Measurements from ENCODE around the gene JKAMP. TPM values are rescaled to one million over a fixed set of nuclear protein-coding genes. Genes with fewer than 3 reads are reported as not detected.

The JKAMP gene
- total and polyA plus RNA-seq, 12 donors = 19.6 to 31.9 (median 26.4) TPM

DNA sequence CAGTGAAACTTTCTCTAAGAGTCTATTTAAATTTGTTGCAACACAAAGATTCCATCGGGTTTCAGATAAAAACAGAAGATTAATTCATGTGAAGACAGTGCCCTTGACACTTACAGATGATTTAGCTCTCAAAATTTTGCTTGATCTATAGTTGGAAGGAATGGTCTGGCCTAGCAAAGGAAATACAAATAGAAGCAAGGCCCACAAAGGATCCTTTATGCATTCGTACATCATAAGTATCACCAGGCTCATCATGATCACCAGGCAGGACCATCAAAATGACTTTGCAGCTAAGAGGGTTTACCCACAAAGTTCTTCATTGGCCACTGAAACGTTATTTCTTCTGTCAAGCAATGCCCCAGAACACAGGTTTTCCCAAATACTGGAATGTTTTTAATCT lies 24.8 kb downstream of the JKAMP start:
- Histone ChIP-seq H3K36me3 (peaks cover 0 to 18% (median 3%) of the 10 kb centered on the region in 9 donors), H3K27ac (no peak overlapping the region), H3K27me3 (peaks cover 0 to 8% (median 0%) of the 10 kb centered on the region in 7 donors), H3K4me1 (no peaks in the 10 kb centered on the region), H3K4me3 (no peak overlapping the region), H3K9me3 (no peaks in the 10 kb centered on the region)
- DNase-seq (no peak), ATAC-seq (no peak)
- TF ChIP-seq, protein P1, sequence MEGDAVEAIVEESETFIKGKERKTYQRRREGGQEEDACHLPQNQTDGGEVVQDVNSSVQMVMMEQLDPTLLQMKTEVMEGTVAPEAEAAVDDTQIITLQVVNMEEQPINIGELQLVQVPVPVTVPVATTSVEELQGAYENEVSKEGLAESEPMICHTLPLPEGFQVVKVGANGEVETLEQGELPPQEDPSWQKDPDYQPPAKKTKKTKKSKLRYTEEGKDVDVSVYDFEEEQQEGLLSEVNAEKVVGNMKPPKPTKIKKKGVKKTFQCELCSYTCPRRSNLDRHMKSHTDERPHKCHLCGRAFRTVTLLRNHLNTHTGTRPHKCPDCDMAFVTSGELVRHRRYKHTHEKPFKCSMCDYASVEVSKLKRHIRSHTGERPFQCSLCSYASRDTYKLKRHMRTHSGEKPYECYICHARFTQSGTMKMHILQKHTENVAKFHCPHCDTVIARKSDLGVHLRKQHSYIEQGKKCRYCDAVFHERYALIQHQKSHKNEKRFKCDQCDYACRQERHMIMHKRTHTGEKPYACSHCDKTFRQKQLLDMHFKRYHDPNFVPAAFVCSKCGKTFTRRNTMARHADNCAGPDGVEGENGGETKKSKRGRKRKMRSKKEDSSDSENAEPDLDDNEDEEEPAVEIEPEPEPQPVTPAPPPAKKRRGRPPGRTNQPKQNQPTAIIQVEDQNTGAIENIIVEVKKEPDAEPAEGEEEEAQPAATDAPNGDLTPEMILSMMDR (IDR thresholded peaks at IDR 0.05) = no peak
- WGBS, 2 donors = 78 to 81% methylated on average over 3 of the region's 3 CpGs
- intact Hi-C loops (cut with DNase I) = loop anchor here in 1 of 10 donors (10.0 kb wide), 1 partner anchor 66 kb away; the partner anchor contains the start of gene CCDC175

DNA sequence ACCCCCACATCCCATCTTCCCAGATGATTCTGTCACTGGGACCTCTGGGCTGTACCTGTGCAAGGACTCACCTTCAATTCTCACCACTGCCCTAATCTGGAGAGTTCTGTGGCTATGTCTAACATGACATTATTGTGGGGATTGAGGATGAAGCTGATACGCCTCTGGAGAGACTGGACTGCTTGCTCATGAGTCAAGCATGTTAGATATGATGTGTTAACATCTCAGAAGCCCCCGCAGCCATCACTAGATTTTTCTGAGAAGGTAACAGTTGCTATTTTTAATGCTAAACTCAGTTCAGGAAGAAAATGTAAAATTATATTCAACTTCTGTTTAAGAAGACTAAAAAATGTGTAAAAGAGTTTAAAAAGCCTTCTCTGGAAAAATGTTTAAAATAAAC lies 25.7 kb downstream of the JKAMP start:
- intact Hi-C loops (cut with DNase I) = loop anchor here in 1 of 10 donors (5.0 kb wide), 1 partner anchor 677 kb away; no protein-coding TSS in a partner anchor
- TF ChIP-seq, protein P1 (IDR thresholded peaks at IDR 0.05) = no peak
- DNase-seq = no peak

DNA sequence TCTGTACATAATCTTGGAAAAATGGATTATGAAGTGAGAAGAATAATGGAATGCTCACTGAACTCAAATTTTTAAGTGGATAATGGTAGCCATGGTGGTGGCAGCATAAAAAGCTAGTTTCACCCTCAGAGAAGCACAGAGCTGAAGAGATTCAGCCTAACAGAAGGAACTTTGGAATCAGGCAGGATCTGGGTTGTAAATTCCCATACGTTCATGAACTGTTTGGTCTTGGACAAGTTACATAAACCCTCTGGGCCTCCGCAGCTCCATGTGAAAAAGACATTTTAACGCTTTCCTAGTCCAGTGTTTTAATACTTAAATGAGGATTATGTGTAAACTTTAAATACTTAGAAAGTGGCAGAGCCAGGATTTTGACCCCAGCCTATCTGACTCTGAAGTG lies 26.6 kb downstream of the JKAMP start:
- no peaks in the 10 kb centered on the region for H3K36me3 ChIP-seq
- H3K27ac ChIP-seq = no peak overlapping the region
- ATAC-seq = no peak
- H3K27me3 ChIP-seq = peaks cover 0 to 8% (median 0%) of the 10 kb centered on the region in 7 donors
- WGBS, 2 donors = 48 to 53% methylated on average over 3 of the region's 3 CpGs
- no peak for DNase-seq
- TF ChIP-seq, protein P1 (IDR thresholded peaks at IDR 0.05) = no peak
- no peak overlapping the region for H3K4me3 ChIP-seq
- intact Hi-C loops (cut with DNase I) = loop anchor here in 1 of 10 donors (5.0 kb wide), 1 partner anchor 676 kb away; no protein-coding TSS in a partner anchor
- H3K4me1 ChIP-seq = no peaks in the 10 kb centered on the region
- peaks cover 0 to 3% (median 0%) of the 10 kb centered on the region in 11 donors for H3K9me3 ChIP-seq

More for the DNA sequence above, 25.7 kb downstream of the JKAMP start:
- Histone ChIP-seq H3K27ac (no peak overlapping the region), H3K4me3 (no peak overlapping the region), H3K9me3 (no peaks in the 10 kb centered on the region), H3K36me3 (peaks cover 0 to 9% (median 0%) of the 10 kb centered on the region in 9 donors), H3K4me1 (no peaks in the 10 kb centered on the region), H3K27me3 (peaks cover 0 to 8% (median 0%) of the 10 kb centered on the region in 7 donors)
- ATAC-seq = no peak
- WGBS, 2 donors = 62 to 66% methylated on average over 2 of the region's 2 CpGs

DNA sequence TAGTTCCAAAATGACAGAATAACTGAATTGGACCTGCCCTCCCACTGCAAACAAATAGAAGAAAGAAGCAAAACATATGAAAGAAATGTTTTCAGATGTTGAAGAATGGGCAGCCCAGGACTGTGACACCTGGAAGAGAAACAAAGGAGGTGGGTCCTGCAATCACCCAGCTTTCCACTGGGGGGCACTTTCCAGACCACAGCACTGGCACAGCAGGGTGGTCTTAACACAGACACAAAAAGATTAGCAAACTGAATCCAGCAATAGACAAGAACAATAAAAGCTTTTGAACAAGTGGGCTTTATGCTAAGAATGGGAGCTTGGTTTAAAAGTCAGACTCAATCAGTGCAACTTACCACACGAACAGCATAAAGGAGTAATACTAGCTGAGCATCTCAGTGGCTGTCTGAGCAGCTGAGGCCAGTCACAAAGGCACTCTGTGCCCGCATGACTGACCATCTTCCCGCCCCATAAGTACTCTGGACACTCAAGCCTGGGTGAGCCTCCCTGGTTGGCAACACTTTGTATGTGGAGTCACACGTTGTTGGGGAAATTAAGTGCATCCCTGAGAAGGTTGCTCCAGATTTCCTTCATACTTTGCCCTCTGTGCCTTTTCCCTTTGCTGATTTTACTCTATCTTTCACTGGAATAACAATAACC lies 27.7 kb downstream of the JKAMP start:
- peaks cover 0 to 8% (median 0%) of the 10 kb centered on the region in 7 donors for H3K27me3 ChIP-seq
- H3K27ac ChIP-seq = no peak overlapping the region
- TF ChIP-seq, protein P1 (IDR thresholded peaks at IDR 0.05) = peak in 7 of 9 donors; percentile 27 to 43 (median 32)
- no peaks in the 10 kb centered on the region for H3K4me1 ChIP-seq
- no peaks in the 10 kb centered on the region for H3K36me3 ChIP-seq
- no peak overlapping the region for H3K4me3 ChIP-seq
- ATAC-seq (no peak), DNase-seq (no peak)
- WGBS, 2 donors = 68 to 75% methylated on average over 4 of the region's 4 CpGs
- H3K9me3 ChIP-seq = peaks cover 0 to 4% (median 0%) of the 10 kb centered on the region in 11 donors
- intact Hi-C loops (cut with DNase I) = loop anchor here in 1 of 10 donors (5.0 kb wide), 1 partner anchor 675 kb away; no protein-coding TSS in a partner anchor
